HG02852 (cell line): ENCODE data around the gene PDF.
"Not testable (repeated sequence)": the region's sequence is repeated elsewhere in the genome, so short reads cannot be mapped to it uniquely, and the experiment has no call there.

ENCODE experiments used
- ATAC-seq: cut with Tn5 transposase; IDR thresholded peaks from one replicate; pipeline ENCODE4 v1.9.1; 2021; ENCODE audit warnings: mild to moderate bottlenecking, moderate library complexity; ENCODE audit not compliant: unreplicated experiment

The PDF gene, protein sequence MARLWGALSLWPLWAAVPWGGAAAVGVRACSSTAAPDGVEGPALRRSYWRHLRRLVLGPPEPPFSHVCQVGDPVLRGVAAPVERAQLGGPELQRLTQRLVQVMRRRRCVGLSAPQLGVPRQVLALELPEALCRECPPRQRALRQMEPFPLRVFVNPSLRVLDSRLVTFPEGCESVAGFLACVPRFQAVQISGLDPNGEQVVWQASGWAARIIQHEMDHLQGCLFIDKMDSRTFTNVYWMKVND

DNA sequence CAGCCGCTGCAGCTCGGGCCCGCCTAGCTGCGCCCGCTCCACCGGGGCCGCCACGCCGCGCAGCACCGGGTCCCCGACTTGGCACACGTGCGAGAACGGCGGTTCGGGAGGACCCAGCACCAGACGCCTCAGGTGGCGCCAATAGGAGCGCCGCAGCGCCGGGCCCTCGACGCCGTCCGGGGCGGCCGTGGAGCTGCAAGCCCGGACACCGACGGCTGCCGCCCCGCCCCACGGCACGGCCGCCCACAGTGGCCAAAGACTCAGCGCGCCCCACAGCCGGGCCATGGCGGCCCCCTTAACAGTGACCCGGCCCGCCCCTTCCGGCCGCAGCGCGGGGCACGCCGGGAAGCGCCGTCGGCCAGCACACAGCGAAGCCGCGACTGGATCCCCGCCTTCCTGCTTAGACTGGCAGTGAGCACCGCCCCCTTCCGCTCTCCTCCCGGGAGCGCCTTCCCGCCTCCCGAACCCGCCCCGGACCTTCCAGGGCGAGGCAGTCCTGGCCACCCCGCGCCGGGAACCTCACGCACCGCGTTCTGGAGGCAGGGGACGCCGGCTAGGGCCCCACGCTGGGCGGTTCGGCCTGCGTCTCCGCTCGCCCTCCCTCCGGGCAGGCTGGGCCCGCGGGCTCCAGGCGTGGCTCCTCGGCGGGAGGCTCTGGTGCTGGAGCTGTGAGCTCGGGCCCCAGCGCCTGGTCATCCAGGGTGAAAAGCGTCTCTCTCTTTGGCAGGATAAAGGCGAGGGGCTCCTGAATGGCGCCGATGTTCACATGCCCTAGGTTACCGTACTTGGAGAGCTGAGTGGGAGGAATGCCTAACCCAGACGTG lies at the start of gene PDF:
Gene PDF, minus strand, starts transcription at position 303 of the 824 bp plus-strand sequence. Its CDS starts 18 bp downstream, at position 285.
- peak; percentile 91 for ATAC-seq

DNA sequence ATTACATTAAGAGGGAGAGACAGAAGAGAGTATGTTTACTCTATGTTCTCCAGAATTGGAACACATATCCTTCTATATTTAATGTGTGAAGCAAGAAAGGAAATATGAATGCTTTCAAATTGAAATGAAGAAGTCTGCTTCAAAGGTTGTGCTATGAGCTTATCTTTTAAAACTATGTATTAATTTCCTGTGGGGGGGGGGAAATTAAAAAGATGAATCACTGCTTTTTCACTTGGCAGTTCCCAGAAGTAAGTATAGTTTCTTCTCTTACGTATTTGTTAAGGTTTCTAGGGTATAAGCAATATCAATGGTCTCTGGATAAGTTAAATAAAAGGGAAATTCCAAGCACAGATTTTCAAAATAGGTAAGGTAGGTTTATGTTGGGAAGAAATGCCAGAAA lies 48.4 kb upstream of the PDF start:
- no peak for ATAC-seq

DNA sequence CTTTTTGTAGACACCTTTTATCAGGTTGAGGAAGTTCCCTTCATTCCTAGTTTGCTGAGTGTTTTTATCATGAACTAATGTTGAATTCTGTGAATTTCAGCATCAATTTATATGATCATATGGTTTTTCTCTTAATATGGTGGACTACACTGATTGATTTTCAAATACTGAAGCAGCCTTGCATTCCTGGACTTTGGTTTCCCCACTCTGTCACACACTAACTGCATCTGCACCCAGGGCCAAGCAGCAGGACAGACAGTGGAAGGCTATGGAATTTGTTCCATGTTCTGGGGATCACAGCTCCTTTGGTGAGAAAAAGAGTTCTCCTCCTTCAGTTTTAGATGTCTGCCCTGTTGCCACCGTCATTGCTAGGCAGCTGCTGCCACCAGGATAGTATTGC lies 47.6 kb upstream of the PDF start:
- no peak for ATAC-seq

DNA sequence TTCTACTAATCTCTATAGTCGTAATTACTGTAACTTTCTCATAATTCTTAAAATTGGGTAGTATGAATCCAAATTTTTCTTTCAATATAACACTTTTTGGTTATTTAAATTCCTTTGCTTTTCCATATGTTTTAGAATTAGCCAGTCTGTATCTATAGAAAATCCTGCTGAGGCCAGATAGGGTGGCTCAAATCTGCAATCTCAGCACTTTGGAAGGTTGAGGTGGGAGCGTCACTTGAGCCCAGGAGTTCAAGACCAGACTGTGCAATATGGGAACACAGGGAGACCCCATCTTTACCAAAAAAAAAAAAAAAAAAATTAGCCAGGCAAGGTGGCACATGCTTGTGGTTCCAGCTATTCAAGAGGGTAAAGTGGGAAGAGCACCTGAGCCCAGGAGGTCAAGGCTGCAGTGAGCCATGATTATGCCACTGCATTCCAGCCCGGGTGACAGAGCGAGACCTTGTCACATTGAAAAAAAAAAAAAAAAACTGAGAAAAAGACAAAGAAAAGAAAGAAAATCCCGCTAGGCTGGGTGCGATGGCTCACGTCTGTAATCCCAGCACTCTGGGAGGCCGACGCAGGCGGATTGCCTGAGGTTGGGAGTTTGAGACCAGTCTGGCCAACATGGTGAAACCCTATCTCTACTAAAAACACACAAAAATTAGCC lies 46.1 kb upstream of the PDF start:
- no peak for ATAC-seq

DNA sequence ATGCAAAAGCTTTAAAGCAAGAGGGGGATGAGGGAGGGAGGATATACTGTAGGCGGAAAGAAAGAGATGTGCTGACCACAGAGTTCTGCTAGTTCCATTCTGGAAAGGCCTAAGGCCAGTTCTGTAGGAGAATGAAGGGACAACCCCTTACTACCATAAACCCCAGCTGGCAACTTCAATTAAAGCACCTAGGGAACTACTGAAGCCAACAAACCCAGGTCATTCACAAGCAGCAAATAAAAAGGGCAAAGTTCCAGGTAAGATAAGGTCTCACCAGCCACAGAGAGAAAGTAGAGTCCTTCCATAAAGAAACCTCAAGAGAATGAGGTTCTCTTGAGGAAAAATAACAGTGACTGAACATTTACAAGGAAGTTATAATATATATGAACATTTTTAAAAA lies 42.6 kb upstream of the PDF start:
- ATAC-seq, result no peak

DNA sequence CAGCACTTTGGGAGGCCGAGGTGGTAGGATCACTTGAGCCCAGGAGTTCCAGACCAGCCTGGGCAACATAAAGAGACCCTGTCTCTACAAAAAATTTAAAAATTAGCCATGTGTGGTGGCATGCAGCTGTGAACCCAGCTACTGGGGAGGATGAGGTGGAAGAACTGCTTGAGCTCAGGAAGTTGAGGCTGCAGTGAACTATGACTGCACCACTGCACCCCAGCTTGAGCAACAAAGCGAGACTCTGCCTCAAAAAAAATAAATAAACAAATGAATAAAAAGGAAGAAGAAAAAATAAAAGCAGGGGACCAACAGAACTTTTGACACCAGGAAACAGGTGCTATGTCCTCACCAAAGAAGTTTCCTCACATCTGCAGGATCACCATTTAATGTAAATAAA lies 41.2 kb upstream of the PDF start:
- no peak for ATAC-seq

DNA sequence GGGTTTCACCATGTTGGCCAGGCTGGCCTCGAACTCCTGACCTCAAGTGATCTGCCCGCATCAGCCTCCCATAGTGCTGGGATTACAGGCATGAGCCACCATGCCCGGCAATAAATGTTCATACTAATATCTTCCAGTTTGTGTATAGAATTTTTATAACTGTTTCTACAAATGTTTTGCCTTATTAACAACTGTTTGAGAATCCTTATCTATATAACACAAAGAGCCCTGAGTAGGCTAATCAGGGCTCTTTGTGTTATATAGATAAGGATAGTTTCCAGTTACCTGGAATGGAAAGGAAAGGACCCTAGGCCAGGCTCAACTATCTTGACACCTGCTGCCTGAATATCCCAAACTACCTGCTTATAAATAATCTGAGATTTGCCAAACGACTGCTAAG lies 38.5 kb upstream of the PDF start:
- no peak for ATAC-seq

DNA sequence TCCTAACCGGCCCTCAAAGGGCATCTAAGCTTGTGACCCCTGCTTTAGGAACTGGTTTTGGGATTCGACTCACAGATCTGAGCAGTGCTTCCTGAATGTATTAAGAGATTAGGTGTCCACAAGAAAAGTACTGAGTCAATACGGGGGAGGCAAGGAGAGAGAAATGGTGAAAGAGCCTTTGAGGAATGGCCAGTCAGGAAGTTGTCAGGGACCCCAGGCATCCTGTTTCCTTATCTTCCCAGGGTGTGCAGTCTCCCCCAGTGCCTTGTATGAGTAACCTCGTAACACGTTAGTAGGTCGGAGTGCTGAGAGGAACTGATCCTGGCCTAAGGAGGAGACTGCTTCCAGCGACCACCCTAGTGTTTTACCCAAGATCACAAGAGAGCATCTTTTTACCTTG lies 37.6 kb upstream of the PDF start:
- no peak for ATAC-seq

DNA sequence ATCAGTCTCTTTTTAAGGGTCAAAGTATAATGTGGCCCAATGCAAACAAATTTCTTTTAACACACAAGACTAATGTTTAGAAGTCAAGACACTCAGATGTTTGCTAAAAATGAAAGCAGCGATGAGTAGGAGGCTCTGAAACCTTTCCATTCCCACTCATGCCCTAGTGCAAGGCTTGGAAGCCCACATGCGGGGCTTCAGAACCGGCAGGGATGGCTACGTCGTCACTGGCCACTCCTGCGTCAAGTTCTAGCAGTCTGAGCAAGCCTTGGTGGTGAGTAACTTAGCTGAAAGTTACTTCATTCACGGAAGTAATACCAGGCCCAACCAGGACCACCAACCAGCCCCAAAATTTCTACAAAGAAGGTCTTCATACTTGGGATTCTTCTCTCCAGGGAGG lies 36.0 kb upstream of the PDF start:
- no peak for ATAC-seq

DNA sequence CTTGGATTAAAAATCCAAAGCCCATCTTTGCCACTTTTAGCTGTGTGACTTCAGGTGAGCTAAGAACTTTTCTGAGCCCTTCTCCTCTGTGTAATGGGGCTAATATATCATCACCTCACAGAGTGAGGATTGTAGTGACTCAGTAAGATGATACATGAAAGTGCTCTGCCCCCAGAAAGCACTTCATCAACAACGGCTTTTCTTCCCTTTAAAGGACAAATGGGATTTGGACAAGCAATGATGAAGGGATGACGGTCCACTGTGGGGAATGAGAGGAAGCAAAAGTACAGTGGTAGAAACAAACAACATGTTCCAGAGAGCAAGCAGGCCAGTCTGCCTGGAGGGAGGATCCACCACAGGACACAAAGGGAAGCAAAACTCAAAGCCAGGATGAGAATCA lies 35.5 kb upstream of the PDF start:
- no peak for ATAC-seq

DNA sequence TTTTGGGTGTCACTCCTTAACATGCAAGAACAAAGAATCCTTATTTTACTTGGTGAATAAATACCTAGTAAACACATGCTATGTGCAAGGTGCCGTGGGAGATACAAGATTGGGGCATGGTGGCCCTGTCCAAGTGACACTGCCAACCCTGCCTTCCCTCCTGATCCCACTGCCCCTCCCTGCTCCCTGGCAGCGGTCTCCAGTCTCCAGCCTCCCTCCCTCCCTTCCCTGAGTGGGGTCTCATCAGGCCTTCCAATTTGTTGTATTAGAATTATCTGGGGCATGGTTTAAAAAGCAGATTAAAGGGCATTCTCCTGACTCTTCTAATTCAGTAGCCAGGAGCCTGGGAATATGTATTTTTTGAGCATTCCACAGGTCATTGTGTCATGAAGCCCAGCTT lies 33.7 kb upstream of the PDF start:
- ATAC-seq, result no peak

DNA sequence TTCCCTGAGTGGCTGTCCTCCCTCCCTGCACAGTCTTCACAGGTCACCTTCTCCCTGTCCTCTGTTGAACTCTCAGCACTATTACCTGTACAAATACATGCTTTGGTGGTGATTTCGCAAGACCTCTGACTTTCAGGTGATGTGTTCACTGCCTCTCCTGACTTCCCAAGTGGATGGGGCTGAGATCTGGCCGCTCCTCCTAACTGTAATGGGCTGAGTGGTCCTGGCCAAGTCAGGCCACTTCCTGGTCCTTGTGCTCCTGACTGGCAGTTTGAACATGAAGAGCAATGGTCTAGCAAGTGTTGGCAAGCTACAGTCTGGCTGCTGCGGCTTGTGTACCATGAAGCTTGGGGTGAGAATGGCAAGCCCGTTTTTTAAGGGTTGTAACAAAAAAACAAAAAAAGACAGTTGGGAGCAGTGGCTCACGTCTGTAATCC lies 32.9 kb upstream of the PDF start:
- ATAC-seq, result no peak

DNA sequence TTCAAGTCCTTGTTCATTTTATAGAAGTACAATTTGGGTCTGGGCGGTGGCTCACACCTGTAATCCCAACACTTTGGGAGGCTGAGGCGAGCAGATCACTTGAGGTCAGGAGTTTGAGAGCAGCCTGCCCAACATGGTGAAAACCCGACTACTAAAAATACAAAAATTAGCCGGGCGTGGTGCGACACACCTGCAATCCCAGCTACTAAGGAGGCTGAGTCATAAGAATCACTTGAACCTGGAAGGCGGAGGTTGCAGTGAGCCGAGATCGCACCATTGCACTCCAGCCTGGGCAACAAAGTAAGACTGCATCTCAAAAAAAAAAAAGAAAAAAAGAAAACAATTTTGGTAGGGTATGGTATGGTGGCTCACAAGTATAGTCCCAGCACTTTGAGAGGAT lies 29.7 kb upstream of the PDF start:
- ATAC-seq, result not testable (repeated sequence)

DNA sequence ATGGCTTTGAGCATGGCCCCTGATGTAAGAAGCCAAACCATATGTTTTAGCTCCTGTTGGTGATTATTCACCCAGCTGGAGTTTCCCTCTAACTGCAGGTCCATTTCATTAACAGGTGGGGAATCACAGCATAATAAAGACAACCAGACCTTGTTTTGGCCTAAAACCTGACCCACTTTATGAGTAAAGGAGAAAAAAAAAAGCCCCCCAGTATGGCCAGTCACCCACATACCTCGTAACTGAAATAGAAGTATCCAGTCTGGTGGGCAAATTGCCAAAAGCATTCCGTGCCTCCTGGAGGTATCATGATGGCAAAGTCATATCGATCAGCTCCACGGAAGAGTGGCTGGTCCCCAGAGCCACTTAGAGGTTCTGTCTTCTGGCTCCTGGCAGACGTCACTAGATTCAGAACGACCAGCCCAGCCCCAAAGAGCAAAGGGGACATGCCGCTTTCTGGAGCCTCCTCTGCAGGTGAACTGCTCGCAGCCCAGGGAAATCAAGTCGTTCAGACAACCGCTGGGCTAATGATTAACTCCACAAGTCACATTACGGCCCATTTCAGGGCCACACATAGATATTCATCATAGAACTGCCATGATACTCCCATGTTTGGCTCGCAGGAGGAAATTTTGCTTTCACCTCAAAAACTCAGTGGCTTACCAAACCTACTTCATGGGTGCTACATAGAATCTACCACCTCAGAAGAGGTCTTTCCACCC lies 21.1 kb upstream of the PDF start, which contains the start of gene TMED6:
Gene TMED6, minus strand, starts transcription at position 478 of the 719 bp plus-strand sequence. Its CDS starts 33 bp downstream, at position 445.
- no peak for ATAC-seq

DNA sequence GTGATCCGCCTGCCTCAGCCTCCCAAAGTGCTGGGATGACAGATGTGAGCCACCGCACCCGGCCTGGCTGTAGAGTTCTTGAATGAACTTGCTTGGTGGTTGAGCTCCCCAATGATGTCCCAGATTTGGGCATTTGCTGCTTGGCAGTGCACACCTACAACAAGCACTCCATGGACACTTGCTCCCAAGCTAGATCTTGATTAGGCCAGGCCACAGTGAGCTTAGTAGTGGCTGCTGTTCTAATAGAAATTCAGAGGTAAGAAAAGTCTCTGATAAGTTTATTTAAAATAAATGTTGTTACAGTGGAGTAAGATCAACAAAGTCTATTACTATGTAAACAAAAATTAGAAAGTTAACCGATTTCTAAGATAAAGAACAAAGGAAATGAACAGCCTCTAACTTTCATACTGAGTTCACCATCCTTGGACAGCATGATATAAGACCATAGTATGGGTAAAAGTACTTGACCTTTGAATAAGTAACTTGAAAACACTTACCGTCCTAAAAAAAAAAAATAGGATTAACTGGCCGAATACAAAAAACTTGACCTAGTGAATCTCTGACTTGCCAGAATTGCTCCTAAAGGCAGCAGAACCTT lies 20.2 kb upstream of the PDF start:
- no peak for ATAC-seq

DNA sequence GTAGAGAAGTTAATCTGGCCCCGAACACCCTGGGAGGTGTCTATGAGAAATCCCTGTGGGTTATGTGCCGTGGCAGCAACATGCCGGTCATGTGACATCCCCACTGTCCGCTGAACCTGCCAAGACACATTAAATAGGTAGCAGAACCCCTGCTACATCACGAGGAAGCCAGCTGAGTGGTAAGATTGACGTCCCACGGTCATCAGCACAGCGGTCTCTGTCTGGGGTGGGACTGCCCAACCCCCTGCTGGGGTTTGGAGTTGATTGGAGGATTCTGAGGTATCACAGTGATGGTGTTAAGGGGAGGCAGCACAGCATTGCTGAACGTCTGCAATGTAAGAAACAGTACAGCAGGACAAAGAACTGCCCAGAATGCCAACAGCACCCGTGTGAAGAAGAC lies 19.1 kb upstream of the PDF start:
- ATAC-seq, result no peak

DNA sequence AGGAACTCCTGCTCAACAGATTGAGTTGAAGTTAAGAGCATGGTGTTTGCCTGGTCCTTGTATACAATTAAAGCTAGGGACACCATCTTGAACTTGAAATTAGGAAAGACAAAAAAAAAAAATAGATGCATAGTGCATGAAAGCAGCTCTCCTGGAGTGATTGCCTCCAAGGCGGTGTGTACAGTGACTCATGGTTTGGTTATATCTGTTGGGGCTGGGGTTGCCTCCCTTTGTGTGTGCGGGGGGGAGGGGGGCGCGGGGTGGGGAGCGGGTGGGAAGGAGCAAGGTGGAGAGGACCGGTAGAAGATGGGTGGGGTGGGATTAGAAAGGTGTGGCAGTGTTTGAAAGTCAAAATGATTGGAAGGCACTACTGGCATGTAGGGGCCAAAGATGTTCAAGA lies 17.8 kb upstream of the PDF start:
- ATAC-seq, result no peak

DNA sequence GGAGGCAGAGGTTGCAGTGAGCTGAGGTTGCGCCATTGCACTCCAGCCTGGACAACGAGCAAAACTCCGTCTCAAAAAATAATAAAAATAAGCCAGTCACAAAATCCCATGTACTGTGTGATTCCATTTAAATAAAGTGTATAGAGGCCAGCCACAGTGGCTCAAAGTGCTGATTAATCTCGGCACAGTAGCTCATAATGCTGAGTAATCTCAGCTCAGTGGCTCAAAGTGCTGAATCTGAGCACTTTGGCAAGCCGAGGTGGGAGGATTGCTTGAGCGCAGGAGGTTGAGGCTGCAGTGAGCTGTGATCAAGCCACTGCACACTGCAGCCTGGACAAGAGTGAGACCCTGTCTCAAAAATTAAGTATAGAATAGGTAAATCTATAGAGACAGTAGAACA lies 16.3 kb upstream of the PDF start:
- no peak for ATAC-seq

DNA sequence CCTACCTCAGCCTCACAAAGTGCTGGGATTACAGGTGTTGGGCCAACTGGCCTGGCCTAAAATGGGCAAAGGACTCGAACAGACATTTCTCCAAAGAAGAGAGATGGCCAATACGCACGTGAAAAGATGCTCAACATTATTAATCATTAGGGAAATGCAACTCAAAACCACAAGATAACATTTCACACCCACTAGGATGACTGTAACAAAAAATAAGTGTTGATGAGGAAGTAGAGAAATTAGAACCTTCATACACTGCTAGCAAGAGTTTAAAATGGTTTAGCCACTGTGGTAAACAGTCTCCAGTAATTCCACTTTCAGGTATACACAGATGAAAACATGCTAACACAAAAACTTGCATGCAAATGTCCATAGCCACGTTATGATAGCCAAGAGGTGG lies 15.5 kb upstream of the PDF start:
- ATAC-seq, result no peak

DNA sequence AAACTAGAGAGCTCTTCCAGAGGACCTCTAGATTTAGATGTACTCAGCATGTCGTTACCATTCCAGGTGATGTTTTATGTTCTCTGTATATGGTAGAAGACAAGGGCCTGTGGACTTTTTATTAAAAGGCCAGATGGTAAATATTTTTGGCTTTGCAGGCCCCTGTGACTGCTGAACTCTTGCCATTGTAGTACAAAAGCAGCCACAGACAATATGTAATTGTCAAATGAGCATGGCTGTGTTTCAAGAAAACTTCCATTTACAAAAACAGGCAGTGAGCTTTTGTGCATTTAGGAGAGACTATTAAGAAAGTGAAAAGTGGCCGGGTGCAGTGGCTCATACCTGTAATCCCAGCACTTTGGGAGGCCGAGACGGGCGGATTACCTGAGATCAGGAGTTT lies 13.8 kb upstream of the PDF start:
- ATAC-seq, result no peak

DNA sequence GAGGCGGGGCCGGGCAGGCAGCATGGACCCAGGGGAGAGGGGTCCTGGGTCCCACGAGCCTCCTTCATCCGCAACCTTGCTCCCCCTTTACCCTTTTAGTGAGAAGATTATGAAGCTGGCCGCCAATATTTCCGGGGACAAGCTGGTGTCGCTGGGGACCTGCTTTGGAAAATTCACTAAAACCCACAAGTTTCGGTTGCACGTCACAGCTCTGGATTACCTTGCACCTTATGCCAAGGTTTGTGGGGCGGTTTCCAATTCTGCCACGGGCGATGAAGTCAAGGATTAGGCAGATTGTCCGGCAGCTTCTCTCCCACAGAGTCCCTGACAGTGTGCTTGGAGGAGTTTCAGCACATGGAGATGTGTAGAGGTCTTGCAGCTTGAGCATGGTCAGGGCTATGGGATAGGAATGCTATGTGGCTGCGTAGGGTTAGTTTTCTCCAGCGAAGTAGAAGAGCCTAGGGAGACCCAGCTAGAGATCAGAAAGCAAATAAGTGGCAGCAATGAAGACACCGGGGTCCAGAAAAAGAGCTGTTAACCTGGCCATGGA lies 9.8 kb upstream of the PDF start:
- ATAC-seq, result no peak
